HEK293 (cell line): Measurements from ENCODE around the gene USP24.

ENCODE experiments used
- CTCF ChIA-PET: fragments of 350-600 bp; formaldehyde crosslinking; extraction: SDS; loops from one replicate; lab custom pipeline; 2021; ENCODE audit warnings: antibody characterized with exemption; lab: Yijun Ruan, JAX
- POLR2A ChIA-PET: fragments of 300-600 bp; formaldehyde crosslinking; extraction: SDS; loops from one replicate; lab custom pipeline; 2020; ENCODE audit warnings: antibody characterized with exemption, inconsistent platforms; lab: Yijun Ruan, JAX
- H3K27ac ChIP-seq: fragments of 200-500 bp; sonication (Bioruptor generic); 2 replicates; pipeline ENCODE4 v1.5.1; 2014; ENCODE audit warnings: low read depth, low read length, control low read depth, inconsistent platforms; ENCODE audit errors: extremely low read depth
- H3K36me3 ChIP-seq, 2 experiments: fragments of 200-500 bp in 1 of 2; sonication (Bioruptor generic) in 1 of 2; 1 replicate in 1 of 2; 2 replicates in 1 of 2; pipeline ENCODE4 v1.5.1; 2014 to 2017; ENCODE audit warnings: inconsistent platforms in 2 of 2, low read length in 2 of 2; ENCODE audit not compliant: control insufficient read depth in 2 of 2, insufficient read depth in 1 of 2
- H3K4me1 ChIP-seq: fragments of 200-500 bp; sonication (Bioruptor generic); 2 replicates; pipeline ENCODE4 v1.5.1; 2014; ENCODE audit warnings: mild to moderate bottlenecking, low read length, inconsistent platforms; ENCODE audit not compliant: control insufficient read depth, insufficient read depth
- H3K4me3 ChIP-seq: 2 replicates; pipeline ENCODE4 v1.5.1; 2011; ENCODE audit warnings: low read depth, mild to moderate bottlenecking, control low read depth, low read length, moderate library complexity
- H3K9me3 ChIP-seq: fragments of 200-500 bp; sonication (Bioruptor generic); 2 replicates; pipeline ENCODE4 v1.5.1; 2014; ENCODE audit warnings: low read depth, low read length, inconsistent platforms; ENCODE audit not compliant: control insufficient read depth, insufficient read depth
- HOXD13 ChIP-seq: sonication (generic); formaldehyde crosslinking; IDR thresholded peaks from 2 replicates; pipeline ENCODE4 v1.8.0; 2022; ENCODE audit warnings: missing genetic modification reagents, borderline replicate concordance
- OVOL3 ChIP-seq: fragments of 450-650 bp; formaldehyde crosslinking; IDR thresholded peaks from 2 replicates; pipeline ENCODE4 v1.5.1; 2016; ENCODE audit warnings: missing biosample characterization, missing genetic modification characterization
- PRDM10 ChIP-seq: fragments of 450-650 bp; formaldehyde crosslinking; IDR thresholded peaks from 2 replicates; pipeline ENCODE4 v1.5.1; 2016; ENCODE audit warnings: missing biosample characterization, missing genetic modification characterization
- SCRT2 ChIP-seq: fragments of 450-650 bp; formaldehyde crosslinking; IDR thresholded peaks from 2 replicates; pipeline ENCODE4 v1.5.1; 2016; ENCODE audit warnings: missing biosample characterization, missing genetic modification characterization
- YY2 ChIP-seq: fragments of 450-650 bp; formaldehyde crosslinking; IDR thresholded peaks from 2 replicates; pipeline ENCODE4 v1.5.1; 2016; ENCODE audit warnings: missing biosample characterization, missing genetic modification characterization
- ZBTB1 ChIP-seq: fragments of 450-650 bp; formaldehyde crosslinking; IDR thresholded peaks from 2 replicates; pipeline ENCODE4 v1.5.1; 2016; ENCODE audit warnings: missing biosample characterization, missing genetic modification characterization
- ZBTB11 ChIP-seq: fragments of 450-650 bp; formaldehyde crosslinking; conservative IDR thresholded peaks from 2 replicates; pipeline ENCODE4 v1.5.1; 2016; ENCODE audit warnings: low read depth, missing biosample characterization, missing genetic modification characterization
- ZBTB26 ChIP-seq: fragments of 450-650 bp; formaldehyde crosslinking; optimal IDR thresholded peaks from 2 replicates; pipeline ENCODE3; 2016; ENCODE audit warnings: missing biosample characterization, mild to moderate bottlenecking, missing genetic modification characterization
- ZNF221 ChIP-seq: fragments of 450-650 bp; formaldehyde crosslinking; IDR thresholded peaks from 2 replicates; pipeline ENCODE4 v1.5.1; 2017; ENCODE audit warnings: missing biosample characterization, missing genetic modification characterization, borderline replicate concordance
- ZNF24 ChIP-seq: fragments of 450-650 bp; formaldehyde crosslinking; IDR thresholded peaks from 2 replicates; pipeline ENCODE4 v1.5.1; 2016; ENCODE audit warnings: missing biosample characterization, missing genetic modification characterization
- ZNF302 ChIP-seq: fragments of 450-650 bp; formaldehyde crosslinking; IDR thresholded peaks from 2 replicates; pipeline ENCODE4 v1.5.1; 2016; ENCODE audit warnings: missing biosample characterization, missing genetic modification characterization, low read depth
- ZNF366 ChIP-seq: fragments of 450-650 bp; formaldehyde crosslinking; conservative IDR thresholded peaks from 2 replicates; pipeline ENCODE4 v1.5.1; 2016; ENCODE audit warnings: missing biosample characterization, missing genetic modification characterization
- ZNF433 ChIP-seq: fragments of 450-650 bp; formaldehyde crosslinking; IDR thresholded peaks from 2 replicates; pipeline ENCODE4 v1.5.1; 2016; ENCODE audit warnings: missing biosample characterization, missing genetic modification characterization, low read depth
- ZNF48 ChIP-seq: fragments of 450-650 bp; formaldehyde crosslinking; IDR thresholded peaks from 2 replicates; pipeline ENCODE4 v1.5.1; 2016; ENCODE audit warnings: missing biosample characterization, missing genetic modification characterization
- ZNF571 ChIP-seq: fragments of 450-650 bp; formaldehyde crosslinking; IDR thresholded peaks from 2 replicates; pipeline ENCODE4 v1.5.0; 2017; ENCODE audit warnings: missing biosample characterization, missing genetic modification characterization
- ZNF843 ChIP-seq: fragments of 450-650 bp; formaldehyde crosslinking; IDR thresholded peaks from 2 replicates; pipeline ENCODE4 v1.5.1; 2016; ENCODE audit warnings: missing biosample characterization, missing genetic modification characterization

The USP24 gene

GRCh38 chr1:55146781-55147180 lies 68.4 kb downstream of the USP24 start:
- Histone ChIP-seq H3K9me3 (no peaks in the 10 kb centered on the region), H3K27ac (no peak overlapping the region), H3K4me1 (no peaks in the 10 kb centered on the region), H3K36me3 (peaks cover 39 to 71% of the 10 kb centered on the region in 2 experiments), H3K4me3 (no peak overlapping the region)
- ChIA-PET CTCF (interaction anchor here (1.5 kb wide), 1 partner anchor 131 kb away, joined by 3 read pairs; no protein-coding TSS in a partner anchor), POLR2A (no interaction called here)
- TF ChIP-seq ZNF221 (tag by site-specific recombination) (no peak), ZNF366 (no peak), OVOL3 (tag by site-specific recombination) (no peak), ZNF24 (no peak), ZNF433 (no peak), ZBTB11 (tag by site-specific recombination) (no peak), YY2 (tag by site-specific recombination) (no peak), ZBTB26 (tag by site-specific recombination) (no peak), ZBTB1 (tag by site-specific recombination) (no peak), ZNF571 (no peak), HOXD13 (CRISPR knock-in tag) (no peak), PRDM10 (tag by site-specific recombination) (no peak)

- POLR2A ChIA-PET, result no interaction called here
- Histone ChIP-seq H3K9me3 (no peaks in the 10 kb centered on the region), H3K36me3 (peaks cover 35 to 67% of the 10 kb centered on the region in 2 experiments), H3K4me3 (no peak overlapping the region), H3K4me1 (no peaks in the 10 kb centered on the region)
- TF ChIP-seq ZNF48 (tag by site-specific recombination) (no peak), ZNF302 (no peak), SCRT2 (no peak), ZNF843 (tag by site-specific recombination) (no peak)
- TF ChIP-seq, all 188 proteins: peak for 0
- H3K27ac ChIP-seq, result no peak overlapping the region
- CTCF ChIA-PET, result interaction anchor here (4.2 to 6.5 kb wide), 2 partner anchors 9 to 135 kb away, joined by 21 to 109 read pairs; no protein-coding TSS in a partner anchor
Measured at GRCh38 chr1:55144886-55145285, 70.3 kb downstream of the USP24 start.
